Gastrocnemius medialis (tissue), 4 donors: ENCODE results near the gene PYROXD2. TPM values are rescaled to one million over a fixed set of nuclear protein-coding genes. Genes with fewer than 3 reads are reported as not detected.
A peak's percentile ranks its signal among the peaks of the same experiment; 100 is the strongest.

ENCODE experiments used
- ATAC-seq, 2 donors: fragments of 150-250 bp; one replicate each; pipeline ENCODE4 v1.9.1; 2016
- DNase-seq, 2 donors: peaks; one replicate each; pipeline ENCODE4 v3.0.0-alpha.2; 2019
- H3K27ac ChIP-seq, 4 donors: fragments of 200-600 bp; sonication (generic); 1 replicate in 1 of 4; 2 replicates in 3 of 4; pipeline ENCODE4 v1.5.1; 2016 to 2018; ENCODE audit warnings: mild to moderate bottlenecking in 2 of 4, moderate library complexity in 1 of 4
- H3K27me3 ChIP-seq, 3 donors: fragments of 200-600 bp; sonication (generic) in 2 of 3; 1 replicate in 1 of 3; 2 replicates in 2 of 3; pipeline versions ENCODE4 v1.5.1 to v1.6.0; 2016 to 2019; ENCODE audit warnings: mild to moderate bottlenecking in 1 of 3, moderate library complexity in 1 of 3
- H3K36me3 ChIP-seq, 2 donors: fragments of 200-600 bp; sonication (generic) in 1 of 2; one replicate each; pipeline ENCODE4 v1.5.1; 2017 to 2018
- H3K4me1 ChIP-seq, 2 donors: fragments of 200-600 bp; sonication (generic) in 1 of 2; one replicate each; pipeline ENCODE4 v1.5.1; 2016 to 2017; ENCODE audit warnings: mild to moderate bottlenecking in 2 of 2
- H3K4me3 ChIP-seq, 4 donors: fragments of 200-600 bp; sonication (generic) in 3 of 4; 1 replicate in 1 of 4; 2 replicates in 3 of 4; pipeline ENCODE4 v1.5.1; 2016 to 2019; ENCODE audit warnings: mild to moderate bottlenecking in 2 of 4
- H3K9me3 ChIP-seq, 3 donors: fragments of 200-600 bp; sonication (generic) in 2 of 3; 1 replicate in 1 of 3; 2 replicates in 2 of 3; pipeline ENCODE4 v1.5.1; 2016 to 2019
- CTCF ChIP-seq, 5 experiments: fragments of 450-650 bp in 3 of 5; fragments of 200-600 bp in 2 of 5; sonication (generic) in 2 of 5; IDR thresholded peaks in 4 of 5; conservative IDR thresholded peaks in 1 of 5; 1 replicate in 4 of 5; 2 replicates in 1 of 5; pipeline ENCODE4 v1.5.1; 2016 to 2019; ENCODE audit warnings: antibody characterized with exemption in 5 of 5, mild to moderate bottlenecking in 3 of 5, moderate library complexity in 3 of 5
- POLR2A ChIP-seq, 2 donors: fragments of 450-650 bp; IDR thresholded peaks; one replicate each; pipeline ENCODE4 v1.6.1; 2017; ENCODE audit warnings: antibody characterized with exemption in 2 of 2, mild to moderate bottlenecking in 2 of 2, moderate library complexity in 2 of 2
- in situ Hi-C, 4 donors: fragments of 200-750 bp; cut with MboI; loops; one replicate each; pipeline versions ENCODE4 v1.15.0 to v1.8.0; 2017; ENCODE audit warnings: low sequenced_read_pairs in 4 of 4
- intact Hi-C: fragments of 100-400 bp; cut with DNase I; formaldehyde crosslinking; loops from one replicate; pipeline ENCODE4 v1.15.1; 2023; ENCODE audit warnings: low total_unique reads
- total RNA-seq, 4 donors: library from RNA; depleted of rRNA; stranded (reverse); fragments of >200 nt; gene quantifications; one replicate each; pipeline versions ENCODE4 v1.1.0 to v1.2.3, GENCODE V29; 2016

PYROXD2 gene
- total RNA-seq, 4 donors from 2014 or later, result 0.22 to 7.8 (median 1.3) TPM

- in situ Hi-C loops (no loop called here), intact Hi-C loops (no loop called here)
- no peak overlapping the region for H3K4me3 ChIP-seq
- peaks cover 0 to 7% of the 10 kb centered on the region in 2 donors for H3K36me3 ChIP-seq
- no peaks in the 10 kb centered on the region for H3K9me3 ChIP-seq
- H3K27me3 ChIP-seq, result no peaks in the 10 kb centered on the region
- no peaks in the 10 kb centered on the region for H3K4me1 ChIP-seq
- no peak for TF ChIP-seq CTCF (IDR thresholded peaks at IDR 0.05 in 4 of 5, conservative IDR thresholded peaks at IDR 0.05 in 1 of 5)
- TF ChIP-seq POLR2A (IDR thresholded peaks at IDR 0.05), result no peak
- H3K27ac ChIP-seq, result peak overlapping the region in 1 of 4 donors; percentile 49
- peak; percentile 26 to 49 for ATAC-seq
- DNase-seq, result no peak
Measured at GRCh38 chr10:98394851-98395440, 20.0 kb downstream of the PYROXD2 start.

- no peak overlapping the region for H3K27ac ChIP-seq
- peaks cover 0 to 7% of the 10 kb centered on the region in 2 donors for H3K36me3 ChIP-seq
Measured at GRCh38 chr10:98391578-98391991, 23.4 kb downstream of the PYROXD2 start.

GRCh38 chr10:98391065-98391464 is 23.9 kb downstream of the PYROXD2 start:
- in situ Hi-C loops (no loop called here), intact Hi-C loops (no loop called here)
- no peaks in the 10 kb centered on the region for H3K27me3 ChIP-seq
- peaks cover 0 to 4% of the 10 kb centered on the region in 2 donors for H3K36me3 ChIP-seq
- H3K9me3 ChIP-seq, result no peaks in the 10 kb centered on the region
- H3K4me1 ChIP-seq, result no peaks in the 10 kb centered on the region
- DNase-seq (no peak), ATAC-seq (no peak)
- H3K27ac ChIP-seq, result no peak overlapping the region
- TF ChIP-seq CTCF (IDR thresholded peaks at IDR 0.05 in 4 of 5, conservative IDR thresholded peaks at IDR 0.05 in 1 of 5) (no peak), POLR2A (IDR thresholded peaks at IDR 0.05) (no peak)
- no peak overlapping the region for H3K4me3 ChIP-seq

More at GRCh38 chr10:98391578-98391991, 23.4 kb downstream of the PYROXD2 start:
- in situ Hi-C loops, result no loop called here
- no peaks in the 10 kb centered on the region for H3K27me3 ChIP-seq
- H3K9me3 ChIP-seq, result no peaks in the 10 kb centered on the region
- ATAC-seq, result peak; percentile 28 to 49
- TF ChIP-seq CTCF (IDR thresholded peaks at IDR 0.05 in 4 of 5, conservative IDR thresholded peaks at IDR 0.05 in 1 of 5), result no peak
- no peak for TF ChIP-seq POLR2A (IDR thresholded peaks at IDR 0.05)
- H3K4me3 ChIP-seq, result no peak overlapping the region
- H3K4me1 ChIP-seq, result no peaks in the 10 kb centered on the region
- intact Hi-C loops, result no loop called here
- peak in 1 of 2 donors; percentile 43 for DNase-seq

- Histone ChIP-seq H3K27me3 (no peaks in the 10 kb centered on the region), H3K36me3 (no peaks in the 10 kb centered on the region), H3K4me1 (no peaks in the 10 kb centered on the region), H3K4me3 (no peak overlapping the region), H3K27ac (no peak overlapping the region), H3K9me3 (no peaks in the 10 kb centered on the region)
- DNase-seq (no peak), ATAC-seq (no peak)
- in situ Hi-C loops (no loop called here), intact Hi-C loops (no loop called here)
- TF ChIP-seq CTCF (IDR thresholded peaks at IDR 0.05 in 4 of 5, conservative IDR thresholded peaks at IDR 0.05 in 1 of 5) (no peak), POLR2A (IDR thresholded peaks at IDR 0.05) (no peak)
Measured at GRCh38 chr10:98390406-98390805, 24.6 kb downstream of the PYROXD2 start.

- no peaks in the 10 kb centered on the region for H3K9me3 ChIP-seq
- H3K27me3 ChIP-seq, result no peaks in the 10 kb centered on the region
- in situ Hi-C loops (no loop called here), intact Hi-C loops (no loop called here)
- no peaks in the 10 kb centered on the region for H3K4me1 ChIP-seq
- no peaks in the 10 kb centered on the region for H3K36me3 ChIP-seq
- DNase-seq (no peak), ATAC-seq (no peak)
- H3K27ac ChIP-seq, result no peak overlapping the region
- no peak overlapping the region for H3K4me3 ChIP-seq
- TF ChIP-seq POLR2A (IDR thresholded peaks at IDR 0.05) (no peak), CTCF (IDR thresholded peaks at IDR 0.05 in 4 of 5, conservative IDR thresholded peaks at IDR 0.05 in 1 of 5) (no peak)
Measured at GRCh38 chr10:98389398-98389797, 25.6 kb downstream of the PYROXD2 start.
